ENCODE measurements around the gene CBFA2T2.
A peak's percentile ranks its signal among the peaks of the same experiment; 100 is the strongest.
"Not testable (repeated sequence)": the region's sequence is repeated elsewhere in the genome, so short reads cannot be mapped to it uniquely, and the experiment has no call there.

The CBFA2T2 gene

DNA sequence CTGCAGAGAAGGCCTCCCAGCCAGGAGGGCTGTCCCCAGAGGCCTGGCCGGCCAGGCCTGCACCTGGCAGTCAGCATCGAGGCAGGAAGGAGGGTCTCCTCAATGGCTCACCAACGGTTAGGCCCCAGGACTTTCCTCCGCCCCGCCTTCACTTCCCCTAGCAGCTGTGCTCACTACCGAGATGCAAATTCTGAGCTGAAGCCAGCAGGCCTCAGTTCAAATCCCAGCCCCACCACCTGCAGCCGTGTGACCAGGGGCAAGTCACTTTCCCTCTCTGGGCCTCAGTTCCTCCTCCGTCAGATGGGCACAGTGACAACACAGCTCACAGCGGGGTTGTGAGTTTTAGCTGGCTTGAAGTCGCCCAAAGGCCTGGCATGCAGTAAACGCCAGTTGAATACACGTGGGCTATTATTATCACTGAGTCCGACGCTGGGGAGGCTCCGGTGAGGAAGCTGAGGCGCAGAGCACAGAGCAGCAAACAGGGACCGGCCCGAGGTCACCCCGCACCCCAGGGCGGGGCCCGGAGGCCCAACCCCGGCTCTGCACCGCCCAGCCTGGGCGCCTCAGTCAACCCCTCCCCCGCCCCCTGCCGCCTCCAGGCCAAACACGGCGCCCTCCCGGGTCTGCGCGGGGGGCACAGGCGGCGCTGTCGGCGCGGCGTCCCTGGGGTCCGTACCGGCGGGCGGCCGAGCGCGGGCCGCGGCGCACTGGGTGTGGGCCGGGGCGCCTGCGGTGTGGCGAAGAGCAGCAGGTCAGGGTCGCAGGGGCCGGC lies 195.6 kb downstream of the CBFA2T2 start:
- DNase-seq = no peak

GRCh38 chr20:33686100-33686983 lies 196.4 kb downstream of the CBFA2T2 start, which contains the start of gene E2F1:
E2F1 (minus strand) TSS chr20:33686385; CDS start chr20:33686264, 121 bp downstream.
- DNase-seq = peak; percentile 85

GRCh38 chr20:33686984-33687366 lies 197.1 kb downstream of the CBFA2T2 start:
- DNase-seq = no peak

GRCh38 chr20:33687370-33687915 lies 197.5 kb downstream of the CBFA2T2 start:
- no peak for DNase-seq

GRCh38 chr20:33687993-33688937 lies 198.4 kb downstream of the CBFA2T2 start:
- no peak for DNase-seq

DNA sequence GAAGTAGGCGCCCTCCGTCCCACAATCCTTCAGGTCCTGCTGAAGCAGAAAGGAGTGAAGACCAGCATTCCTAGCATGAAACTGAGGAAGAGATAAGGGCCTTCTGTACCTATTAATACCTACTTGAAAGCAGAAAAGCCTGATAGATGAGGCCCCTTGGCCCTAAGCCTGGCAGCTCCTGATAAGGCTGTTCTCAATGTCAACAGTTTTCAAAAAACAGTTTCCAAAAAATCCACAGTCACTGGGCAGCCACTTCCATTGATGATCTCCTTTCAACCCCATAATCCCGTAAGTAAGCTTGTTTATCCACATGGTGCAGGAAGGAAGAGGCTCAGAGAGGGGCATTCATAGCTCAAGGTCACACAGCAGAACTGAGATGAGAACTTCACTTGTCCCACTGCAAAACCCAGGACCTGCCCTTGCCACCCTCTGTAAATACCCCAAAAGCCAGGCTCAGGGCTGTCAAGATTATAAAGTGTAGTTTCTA lies 199.1 kb downstream of the CBFA2T2 start:
- DNase-seq = no peak

- no peak for DNase-seq
Measured at GRCh38 chr20:33689493-33689892, 199.6 kb downstream of the CBFA2T2 start.

DNA sequence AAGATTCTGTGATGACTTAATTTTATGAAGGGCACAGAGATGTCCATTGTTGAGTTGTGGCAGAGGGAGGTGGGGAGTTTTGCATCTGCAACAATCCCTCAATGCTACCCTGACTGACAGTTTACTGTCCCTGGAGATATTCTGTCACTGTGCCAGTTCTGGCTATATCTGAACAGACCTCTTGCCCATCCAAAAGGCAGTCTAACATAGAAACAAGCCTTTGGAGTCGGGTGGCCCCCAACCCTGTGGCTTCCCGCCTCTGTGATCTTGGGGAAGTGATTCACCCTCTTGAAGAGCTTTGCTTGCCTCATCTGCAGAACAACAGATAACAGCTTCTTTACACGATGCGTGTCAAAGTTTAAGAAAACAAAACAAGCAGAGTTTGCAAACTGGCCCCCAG lies 200.1 kb downstream of the CBFA2T2 start:
- no peak for DNase-seq

GRCh38 chr20:33693289-33693688 lies 203.4 kb downstream of the CBFA2T2 start:
- no peak for DNase-seq

DNA sequence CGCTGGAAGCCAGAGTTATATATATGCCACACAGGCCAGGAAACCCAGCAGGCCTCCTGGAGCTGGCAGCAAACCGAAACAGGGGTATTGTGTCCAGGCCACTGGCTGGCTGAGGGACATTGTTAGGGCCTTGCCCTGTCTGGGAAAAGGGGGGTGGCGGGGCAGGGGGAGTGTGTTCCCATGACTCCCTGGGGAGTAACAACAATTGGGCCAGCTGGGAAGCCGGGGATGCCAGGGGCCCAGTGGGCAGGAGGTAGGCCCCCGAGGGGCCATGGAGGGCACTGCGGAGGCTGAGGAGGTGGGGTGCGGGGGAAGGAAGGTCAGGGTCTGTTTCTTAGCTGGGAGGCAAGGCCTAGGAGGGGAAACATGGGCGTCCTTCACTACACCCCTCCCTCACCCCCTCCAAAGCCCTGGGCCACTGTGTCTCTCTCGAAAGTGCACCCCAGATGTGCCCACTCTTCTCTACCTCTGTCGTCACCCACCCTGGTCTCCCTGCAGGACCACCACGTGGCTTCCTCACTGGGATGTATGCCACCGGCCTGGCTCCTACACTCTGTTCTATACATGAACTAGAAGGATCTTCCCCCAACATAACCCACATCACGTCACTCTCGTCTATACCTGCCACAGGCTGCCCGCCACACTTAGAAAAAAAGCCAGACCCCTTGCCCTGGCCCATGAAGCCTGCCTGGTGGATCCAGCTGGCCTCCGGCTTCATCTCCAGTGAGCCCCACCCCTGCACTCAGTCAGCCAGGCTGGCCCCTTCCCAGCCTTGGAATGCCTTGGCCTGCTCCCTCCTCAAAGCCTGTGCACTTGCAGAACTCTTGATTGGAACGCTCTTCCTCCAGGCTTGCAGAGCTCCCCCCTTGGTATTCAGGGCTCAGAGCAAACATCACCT lies 204.1 kb downstream of the CBFA2T2 start:
- no peak for DNase-seq

DNA sequence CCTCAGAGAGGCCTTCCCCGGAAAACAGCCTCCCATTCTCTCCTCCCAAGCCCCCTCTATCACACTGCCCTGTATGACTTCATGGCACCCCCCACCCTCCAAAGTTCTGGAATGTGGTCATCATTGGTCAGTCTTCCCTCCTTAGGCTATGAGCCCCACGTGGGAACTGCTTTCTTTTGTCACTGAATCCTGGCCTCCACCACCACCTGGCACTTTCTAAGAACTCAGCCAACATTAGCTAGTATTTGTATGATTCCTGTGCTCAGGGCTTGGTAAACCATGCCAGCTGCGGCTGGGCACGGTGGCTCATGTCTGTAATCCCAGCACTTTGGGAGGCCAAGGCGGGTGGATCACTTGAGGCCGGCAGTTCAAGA lies 204.7 kb downstream of the CBFA2T2 start:
- DNase-seq = no peak

- DNase-seq = no peak
Measured at GRCh38 chr20:33696448-33696847, 206.6 kb downstream of the CBFA2T2 start.

DNA sequence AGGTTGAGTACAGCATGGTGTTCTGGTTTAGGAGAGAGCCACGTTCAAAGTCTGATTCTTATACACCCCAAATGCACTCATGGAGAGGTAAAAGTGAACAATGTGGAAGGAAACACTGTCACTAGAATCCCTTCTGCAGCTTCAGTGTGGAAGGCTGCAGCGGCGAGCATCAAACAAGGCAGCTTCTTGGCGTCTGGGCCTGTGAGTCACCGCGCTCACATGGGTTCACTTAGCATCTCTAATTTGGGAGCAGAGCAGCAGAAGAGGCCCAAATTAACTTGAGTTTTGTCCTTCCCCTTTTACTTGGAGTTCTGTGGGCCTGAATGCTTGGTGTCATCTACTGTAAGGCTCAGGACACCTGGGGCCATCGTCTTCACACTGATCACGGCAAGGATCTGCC lies 207.2 kb downstream of the CBFA2T2 start:
- DNase-seq = no peak

DNA sequence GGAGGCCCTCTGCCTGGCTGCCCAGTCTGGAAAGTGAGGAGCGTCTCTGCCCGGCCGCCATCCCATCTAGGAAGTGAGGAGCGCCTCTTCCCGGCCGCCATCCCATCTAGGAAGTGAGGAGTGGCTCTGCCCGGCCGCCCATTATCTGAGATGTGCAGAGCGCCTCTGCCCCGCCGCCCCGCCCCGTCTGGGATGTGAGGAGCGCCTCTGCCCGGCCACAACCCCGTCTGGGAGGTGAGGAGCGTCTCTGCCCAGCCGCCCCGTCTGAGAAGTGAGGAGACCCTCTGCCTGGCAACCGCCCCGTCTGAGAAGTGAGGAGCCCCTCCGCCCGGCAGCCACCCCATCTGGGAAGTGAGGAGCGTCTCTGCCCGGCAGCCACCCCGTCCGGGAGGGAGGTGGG lies 209.1 kb downstream of the CBFA2T2 start:
- DNase-seq = not testable (repeated sequence)

Data from NCI-H2107 (cell line).